ENCODE measurements around the gene TUBGCP6. TPM values are rescaled to one million over a fixed set of nuclear protein-coding genes. Genes with fewer than 3 reads are reported as not detected.
A peak's percentile ranks its signal among the peaks of the same experiment; 100 is the strongest.

The TUBGCP6 gene
- total and polyA plus RNA-seq, 2 donors (not counting 3 experiments of a cell fraction or from before 2014, with no cell fraction given), result 33.1 to 45.3 TPM

DNA sequence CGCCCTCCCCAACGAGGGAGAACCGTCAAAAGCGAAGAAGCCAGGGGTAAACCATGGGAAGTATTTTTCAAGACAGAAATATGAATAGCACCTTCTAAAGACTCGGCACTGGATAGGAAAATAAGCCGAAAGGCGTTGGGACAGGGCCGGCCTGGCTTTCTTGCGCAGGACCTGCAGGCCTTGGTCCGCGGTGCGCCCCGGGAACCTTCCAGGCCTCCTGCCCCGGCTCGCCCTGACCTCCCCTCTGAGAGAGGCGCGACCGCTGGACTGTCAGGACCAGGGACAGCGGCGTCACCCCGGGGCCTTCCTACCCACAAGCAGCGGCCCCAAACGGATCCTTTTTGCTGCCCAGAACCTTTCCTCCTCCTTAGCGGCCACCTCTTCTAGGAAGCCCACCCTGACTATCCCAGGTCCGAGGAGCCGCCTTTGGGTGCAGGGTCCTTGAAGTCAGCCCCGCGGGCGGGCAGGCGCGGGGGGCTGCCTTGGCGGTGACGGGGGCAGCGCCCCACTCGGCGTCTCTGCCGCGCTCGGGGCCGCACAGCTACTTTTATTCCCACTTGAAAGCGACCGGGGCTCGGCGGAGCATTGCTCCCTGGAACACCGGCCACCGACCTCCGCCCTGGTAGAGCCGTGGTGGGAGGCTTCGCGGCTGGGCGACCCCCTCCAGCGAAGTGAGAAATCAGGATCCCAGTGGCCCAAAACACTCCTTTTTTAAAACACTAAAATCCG is 26.0 kb upstream of the TUBGCP6 start:
- no peaks in the 10 kb centered on the region for H3K9me1 ChIP-seq (replicated peaks; ENCODE audit: control insufficient read depth, extremely low read depth, insufficient read depth, low read length)
- H3K27me3 ChIP-seq (ENCODE audit: control insufficient read depth in 2 of 2, insufficient read depth in 2 of 2, low read length in 2 of 2), result no peaks in the 10 kb centered on the region
- H3K27ac ChIP-seq (ENCODE audit: insufficient read depth, low read depth, low read length), result no peak overlapping the region
- peak overlapping the region; percentile 31 for H3K9ac ChIP-seq (replicated peaks; ENCODE audit: extremely low read depth, insufficient read depth, low read length)
- DNase-seq (ENCODE audit: low read depth, low spot score), result peak; percentile 61
- intact Hi-C loops (cut with micrococcal nuclease), result loop anchor here (1.0 to 2.0 kb wide), 5 partner anchors 10 to 71 kb away; partner anchors contain the start of genes DENND6B, HDAC10, MAPK12 and PLXNB2
- FAIRE-seq, result no peak
- BruUV-seq (replicated peaks), result no TSS peak
- H3K4me3 ChIP-seq (replicated peaks in 1 of 3; ENCODE audit: insufficient read depth in 1 of 3, low read depth in 1 of 3, low read length in 3 of 3), result peak overlapping the region; percentile 30 to 59 (median 42)
- H4K20me1 ChIP-seq (replicated peaks; ENCODE audit: control insufficient read depth, extremely low read depth, insufficient read depth, low read length), result no peaks in the 10 kb centered on the region
- TF ChIP-seq FOS (IDR thresholded peaks at IDR 0.05; ENCODE audit: borderline replicate concordance, insufficient read depth, low read length) (no peak), CTCF (IDR thresholded peaks at IDR 0.05; ENCODE audit: extremely low read depth in 1 of 2, insufficient read depth in 1 of 2, low read depth in 1 of 2, low read length in 2 of 2) (no peak), POLR2AphosphoS5 (IDR thresholded peaks at IDR 0.05; ENCODE audit: insufficient read depth, low read depth, low read length) (no peak), POLR2A (IDR thresholded peaks at IDR 0.05; ENCODE audit: low read depth, low read length) (no peak), MYC (IDR thresholded peaks at IDR 0.05; ENCODE audit: low read depth, low read length) (no peak), GATA2 (IDR thresholded peaks at IDR 0.05; ENCODE audit: insufficient read depth, insufficient read length, low read depth, low read length) (no peak), EZH2 (IDR thresholded peaks at IDR 0.05; ENCODE audit: borderline replicate concordance, low read depth, low read length, severe bottlenecking) (no peak), JUN (IDR thresholded peaks at IDR 0.05; ENCODE audit: borderline replicate concordance, insufficient read depth, insufficient read length, low read depth) (no peak)
- TF ChIP-seq, protein P1, sequence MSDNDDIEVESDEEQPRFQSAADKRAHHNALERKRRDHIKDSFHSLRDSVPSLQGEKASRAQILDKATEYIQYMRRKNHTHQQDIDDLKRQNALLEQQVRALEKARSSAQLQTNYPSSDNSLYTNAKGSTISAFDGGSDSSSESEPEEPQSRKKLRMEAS (IDR thresholded peaks at IDR 0.05; ENCODE audit: insufficient read depth, insufficient read length), result no peak
- H2AFZ ChIP-seq (ENCODE audit: low read depth, low read length), result no peak overlapping the region
- no peaks in the 10 kb centered on the region for H3K79me2 ChIP-seq (ENCODE audit: control insufficient read depth, insufficient read depth, low read length)
- peaks cover 12% of the 10 kb centered on the region for H3K4me1 ChIP-seq (ENCODE audit: control insufficient read depth, extremely low read depth, insufficient read depth, low read length)
- POLR2A ChIA-PET, result no interaction called here
- H3K9me3 ChIP-seq (replicated peaks; ENCODE audit: control insufficient read depth, insufficient read depth, low read length), result no peaks in the 10 kb centered on the region
- dilution Hi-C loops (cut with MboI; ENCODE audit: extremely low pct_ligation_motif_present, low sequenced_read_pairs), result no loop called here
- CTCF ChIA-PET, result interaction anchor here (0.5 to 3.0 kb wide), 8 partner anchors 10 to 199 kb away, joined by 3 to 26 read pairs (median 8); partner anchors contain the start of genes DENND6B, MAPK12 and TUBGCP6
- peaks cover 5 to 12% of the 10 kb centered on the region in 2 experiments for H3K36me3 ChIP-seq (ENCODE audit: control insufficient read depth in 2 of 2, extremely low read depth in 1 of 2, insufficient read depth in 2 of 2, low read length in 2 of 2)
- peak overlapping the region; percentile 61 for H3K4me2 ChIP-seq (ENCODE audit: insufficient read depth, low read length)

Data from endothelial cell of umbilical vein (primary cell).